Endometrial microvascular endothelial cells (primary cell): ENCODE measurements around the gene KISS1. TPM values are rescaled to one million over a fixed set of nuclear protein-coding genes. Genes with fewer than 3 reads are reported as not detected.

Experiments
- in situ Hi-C: cut with HindIII; loops from 2 replicates; pipeline ENCODE4 v1.10.0; 2017; ENCODE audit warnings: low sequenced_read_pairs, low pct_unique_long_range_greater_than_20kb; ENCODE audit errors: inconsistent ontology term
- total RNA-seq: library from RNA; depleted of rRNA; stranded (reverse); fragments of >200 nt; gene quantifications from one replicate; pipeline ENCODE4 v1.2.3, GENCODE V29; 2015; ENCODE audit errors: inconsistent ontology term

Gene KISS1
- total RNA-seq, 1 donor from 2014 or later: 2.0 TPM

- in situ Hi-C loops: no loop called here
These were observed 25.0 kb upstream of the KISS1 start for GRCh38 chr1:204221271-204221670.

- in situ Hi-C loops: no loop called here
These were observed 23.8 kb upstream of the KISS1 start for GRCh38 chr1:204219971-204220616.

GRCh38 chr1:204218552-204218951, 22.3 kb upstream of the KISS1 start:
- in situ Hi-C loops: no loop called here

DNA sequence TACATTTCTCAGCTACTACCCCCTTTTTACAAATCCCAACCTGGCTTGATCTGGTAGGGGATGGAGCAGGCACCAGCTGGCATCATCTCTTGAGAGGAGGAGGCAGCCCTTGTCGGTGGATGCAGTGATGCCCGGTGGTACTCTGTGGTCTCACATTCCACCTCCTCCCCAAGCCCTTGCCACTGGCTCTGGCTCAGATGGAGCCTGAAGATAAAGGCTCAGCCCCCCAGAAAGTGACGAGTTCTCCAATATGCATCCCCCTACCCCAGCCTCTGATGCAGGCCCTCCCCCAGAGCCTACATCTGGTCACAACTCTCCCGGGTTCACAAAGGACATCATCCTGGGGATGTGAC, 21.3 kb upstream of the KISS1 start:
- in situ Hi-C loops: no loop called here

GRCh38 chr1:204216880-204217647, 20.8 kb upstream of the KISS1 start:
- in situ Hi-C loops: no loop called here

GRCh38 chr1:204216236-204216635, 19.9 kb upstream of the KISS1 start:
- in situ Hi-C loops: no loop called here

- in situ Hi-C loops: no loop called here
These were observed 17.7 kb upstream of the KISS1 start, which contains the start of gene GOLT1A for GRCh38 chr1:204213668-204214662. Gene GOLT1A, minus strand, starts transcription at chr1:204213988. Its CDS starts 82 bp downstream, at chr1:204213906.

- in situ Hi-C loops: no loop called here
These were observed 16.4 kb upstream of the KISS1 start for GRCh38 chr1:204212715-204213114.

DNA sequence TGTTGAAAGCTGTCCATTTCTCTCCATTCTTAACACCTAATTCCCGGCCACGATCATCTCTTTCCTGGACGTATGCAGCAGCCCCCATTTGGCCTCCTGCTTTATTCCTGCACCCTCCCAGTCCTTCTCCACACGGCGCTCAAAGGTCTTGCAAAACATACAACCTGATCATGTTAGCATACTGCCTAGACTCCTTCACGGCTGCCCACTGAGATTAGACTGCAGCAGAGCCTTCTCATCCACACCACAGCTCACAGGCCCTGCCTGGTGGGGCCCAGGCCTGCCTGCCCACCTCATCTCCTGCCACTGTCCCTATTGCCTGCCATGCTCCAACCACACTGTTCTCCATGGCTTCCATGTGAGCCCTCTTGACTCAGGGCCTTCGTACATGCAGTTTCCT, 14.8 kb upstream of the KISS1 start:
- in situ Hi-C loops: no loop called here

- in situ Hi-C loops: no loop called here
These were observed 10.9 kb upstream of the KISS1 start for GRCh38 chr1:204207136-204207616.

- in situ Hi-C loops: no loop called here
These were observed 9.8 kb upstream of the KISS1 start for GRCh38 chr1:204206121-204206520.

- in situ Hi-C loops: no loop called here
These were observed 9.2 kb upstream of the KISS1 start for GRCh38 chr1:204205486-204205885.

DNA sequence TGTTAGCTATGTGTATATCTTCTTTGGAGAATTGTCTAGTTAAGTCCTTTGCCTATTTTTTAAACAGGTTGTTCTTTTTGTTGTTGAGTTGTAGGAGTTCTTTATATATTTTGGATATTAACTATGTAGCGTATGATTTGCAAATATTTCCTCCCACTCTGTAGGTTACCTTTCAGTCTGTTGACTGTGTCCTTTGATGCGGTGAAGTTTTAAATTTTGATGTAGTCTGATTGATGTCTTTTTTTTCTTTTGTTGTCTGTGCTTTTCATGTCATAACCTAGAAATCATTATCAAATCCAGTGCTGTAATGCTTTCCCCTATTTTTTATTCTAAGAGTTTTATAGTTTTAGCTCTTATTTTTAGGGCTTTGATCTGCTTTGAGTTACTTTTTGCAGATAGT, 8.7 kb upstream of the KISS1 start:
- in situ Hi-C loops: no loop called here

- in situ Hi-C loops: no loop called here
These were observed 7.0 kb upstream of the KISS1 start for GRCh38 chr1:204203206-204203767.

DNA sequence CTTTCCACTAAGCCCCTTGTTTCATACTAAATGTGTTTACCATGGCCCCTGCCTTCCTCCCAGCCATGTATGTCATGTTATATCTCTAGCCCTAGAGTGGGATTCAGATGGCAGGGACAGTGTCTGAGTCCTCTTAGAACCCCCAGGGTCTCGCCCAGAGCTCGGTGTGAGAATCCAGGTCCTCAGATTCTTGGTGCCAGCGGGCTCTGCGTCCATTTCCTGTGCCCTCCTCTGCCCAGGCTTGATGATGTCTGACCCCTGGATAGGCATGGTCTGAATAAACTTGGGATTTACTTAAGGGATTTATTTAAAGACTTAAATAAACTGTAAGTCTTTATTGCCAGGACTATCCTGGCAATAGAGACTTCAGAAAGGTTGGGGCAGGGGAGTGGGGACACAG, 6.2 kb upstream of the KISS1 start:
- in situ Hi-C loops: no loop called here

GRCh38 chr1:204201348-204202040, 5.2 kb upstream of the KISS1 start:
- in situ Hi-C loops: no loop called here

DNA sequence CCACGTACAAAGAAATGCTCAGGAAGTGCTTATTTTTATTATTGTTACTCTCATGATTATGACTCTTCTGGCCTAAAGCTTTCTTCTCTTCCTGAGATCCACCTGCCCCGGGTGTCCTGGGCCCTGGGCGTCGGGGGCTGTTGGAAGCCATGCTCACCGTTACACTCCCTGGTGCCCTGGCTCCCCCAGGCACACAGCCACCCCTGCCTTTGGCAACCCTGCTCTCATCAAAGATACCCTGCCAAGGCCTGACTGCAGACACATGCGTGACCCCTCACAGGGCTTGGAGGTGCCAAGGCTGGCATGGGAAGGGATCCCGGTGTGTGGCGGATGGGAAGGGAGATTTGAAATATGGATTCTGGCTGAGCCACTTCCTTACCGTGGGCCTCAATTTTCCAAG, 3.3 kb upstream of the KISS1 start:
- in situ Hi-C loops: no loop called here
